ENCODE data around the gene AKTIP. TPM values are rescaled to one million over a fixed set of nuclear protein-coding genes. Genes with fewer than 3 reads are reported as not detected.

Gene AKTIP
- total and polyA plus RNA-seq, 2 of the 4 experiments (the other 2 are of a cell fraction) = 17.7 to 19.9 TPM

- no peak overlapping the region for H3K23ac ChIP-seq (ENCODE audit: low read depth, low read length)
- no peak overlapping the region for H2BK20ac ChIP-seq (ENCODE audit: low read depth, low read length)
- no peak overlapping the region for H2AFZ ChIP-seq (replicated peaks; ENCODE audit: low read length, poor library complexity)
- no peaks in the 10 kb centered on the region for H3K9me3 ChIP-seq (ENCODE audit: control insufficient read depth, insufficient read depth, low read length)
- dilution Hi-C loops (cut with HindIII; ENCODE audit: low sequenced_read_pairs, unreplicated experiment) (no loop called here), in situ Hi-C loops (cut with MboI; ENCODE audit: low sequenced_read_pairs) (no loop called here), intact Hi-C loops (cut with micrococcal nuclease) (loop anchor here (10.0 kb wide), 1 partner anchor 1321 kb away; no protein-coding TSS in a partner anchor)
- H4K5ac ChIP-seq (ENCODE audit: low read depth, low read length) = no peak overlapping the region
- no peaks in the 10 kb centered on the region for H3K36me3 ChIP-seq (ENCODE audit: control insufficient read depth, insufficient read depth, low read length)
- no peak overlapping the region for H3K14ac ChIP-seq (replicated peaks; ENCODE audit: low read depth, low read length)
- WGBS, 2 experiments (ENCODE audit: extremely low coverage in 2 of 2, insufficient read length in 1 of 2) = no CpG with 5 or more reads among the region's 2 CpGs
- no peak overlapping the region for H2BK5ac ChIP-seq (ENCODE audit: low read depth, low read length, poor library complexity, severe bottlenecking)
- ATAC-seq (ENCODE audit: low read depth) (no peak), DNase-seq (no peak)
- H3K4ac ChIP-seq (ENCODE audit: low read depth, low read length) = no peak overlapping the region
- H3K27me3 ChIP-seq (ENCODE audit: control insufficient read depth, insufficient read depth, low read length) = peaks cover 2% of the 10 kb centered on the region
- no peak overlapping the region for H2BK120ac ChIP-seq (ENCODE audit: low read depth, low read length)
- no TSS peak for BruUV-seq (replicated peaks)
- H3K56ac ChIP-seq (ENCODE audit: extremely low read depth, insufficient read depth, low read length) = no peak overlapping the region
- H3K9ac ChIP-seq (ENCODE audit: low read depth, low read length) = no peak overlapping the region
- H3K18ac ChIP-seq (ENCODE audit: low read depth, low read length) = no peak overlapping the region
- no peak overlapping the region for H3K4me3 ChIP-seq (ENCODE audit: insufficient read depth, low read depth, low read length)
- H2BK15ac ChIP-seq (ENCODE audit: low read depth, low read length) = no peak overlapping the region
- no peaks in the 10 kb centered on the region; the same call in 1 of the 2 replicates for H3K9me1 ChIP-seq (ENCODE audit: insufficient read depth, low read length)
- no peak overlapping the region for H3K27ac ChIP-seq (ENCODE audit: insufficient read depth, low read length)
- no peak overlapping the region for H2AK9ac ChIP-seq (replicated peaks; ENCODE audit: low read depth, low read length, poor library complexity)
- TF ChIP-seq CHD1 (IDR thresholded peaks at IDR 0.05; ENCODE audit: low read depth, low read length) (no peak), CTCF (conservative IDR thresholded peaks at IDR 0.05; ENCODE audit: low read depth, low read length) (no peak), RCOR1 (IDR thresholded peaks at IDR 0.05; ENCODE audit: insufficient replicate concordance, low read length) (no peak), SMC3 (IDR thresholded peaks at IDR 0.05; ENCODE audit: low read depth, low read length) (no peak), ELK1 (IDR thresholded peaks at IDR 0.05; ENCODE audit: borderline replicate concordance, low read depth, low read length) (no peak), USF2 (IDR thresholded peaks at IDR 0.05; ENCODE audit: low read depth, low read length) (no peak), MAFK (IDR thresholded peaks at IDR 0.05; ENCODE audit: low read depth, low read length) (no peak), NFE2L2 (IDR thresholded peaks at IDR 0.05; ENCODE audit: low read depth, low read length) (no peak)
- no peaks in the 10 kb centered on the region for H3K79me1 ChIP-seq (ENCODE audit: low read depth in 1 of 2, low read length in 2 of 2)
- POLR2A ChIA-PET (ENCODE audit: unreplicated experiment) = no interaction called here
- H4K91ac ChIP-seq (ENCODE audit: insufficient read depth, low read depth, low read length) = no peak overlapping the region
- CTCF ChIA-PET = no interaction called here
- no peaks in the 10 kb centered on the region for H4K20me1 ChIP-seq (ENCODE audit: insufficient read depth, low read length)
- H3K4me2 ChIP-seq (ENCODE audit: low read depth, low read length) = no peak overlapping the region
- H3K4me1 ChIP-seq (ENCODE audit: control insufficient read depth, insufficient read depth, low read length) = no peaks in the 10 kb centered on the region
- H4K8ac ChIP-seq (ENCODE audit: low read depth in 2 of 2, low read length in 2 of 2) = no peak overlapping the region
- H2AK5ac ChIP-seq (ENCODE audit: low read depth, low read length) = no peak overlapping the region
Measured at GRCh38 chr16:53515811-53516210, 12.8 kb upstream of the AKTIP start.
